ENCODE results near the gene ZNF638.

DNA sequence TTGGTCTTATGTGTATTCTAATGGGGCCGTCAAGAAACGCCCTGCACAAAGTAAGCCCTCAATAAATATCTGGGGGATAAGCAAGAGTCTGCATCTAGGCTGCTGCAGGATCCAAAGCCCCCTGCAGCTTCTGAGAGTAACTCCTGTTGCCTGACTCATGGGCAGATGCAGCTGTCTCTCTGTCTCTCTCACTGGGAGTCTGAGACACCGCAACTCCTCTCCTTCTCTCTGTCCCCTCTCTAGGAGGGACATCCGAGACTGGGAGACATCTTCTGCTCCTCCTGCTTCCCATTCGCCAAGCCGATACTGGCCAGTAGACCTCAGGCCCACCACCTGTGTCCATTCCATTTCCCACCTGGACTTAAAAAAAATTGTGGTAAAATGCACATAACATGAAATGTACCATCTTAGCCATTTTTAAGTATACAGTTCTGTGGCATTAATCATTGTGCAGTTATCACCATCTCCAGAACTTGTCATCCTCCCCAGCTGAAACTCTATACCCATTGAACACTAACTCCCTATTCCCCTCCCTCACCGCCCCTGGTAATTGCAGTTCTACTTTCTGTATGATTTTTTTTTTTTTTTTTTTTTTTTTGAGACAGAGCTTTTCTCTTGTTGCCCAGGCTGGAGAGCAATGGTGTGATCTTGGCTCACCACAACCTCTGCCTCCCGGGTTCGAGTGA lies 141.9 kb downstream of the ZNF638 start:
- TF ChIP-seq NRF1 (IDR thresholded peaks at IDR 0.05; ENCODE audit: low read depth, low read length) (no peak), POLR2AphosphoS5 (IDR thresholded peaks at IDR 0.05; ENCODE audit: low read depth, low read length) (no peak), BCL11A (IDR thresholded peaks at IDR 0.05; ENCODE audit: low read depth in 2 of 2, low read length in 2 of 2) (no peak), EGR1 (IDR thresholded peaks at IDR 0.05; ENCODE audit: borderline replicate concordance, low read depth, low read length) (no peak), SP1 (IDR thresholded peaks at IDR 0.05; ENCODE audit: low read depth, low read length) (no peak), POLR2A (IDR thresholded peaks at IDR 0.05; ENCODE audit: control extremely low read depth in 1 of 2, low read depth in 2 of 2, low read length in 2 of 2) (no peak), RFX5 (IDR thresholded peaks at IDR 0.05; ENCODE audit: borderline replicate concordance, low read depth, low read length) (no peak), HDAC6 (IDR thresholded peaks at IDR 0.05; ENCODE audit: low read depth, low read length) (no peak)
- TF ChIP-seq, protein P1, sequence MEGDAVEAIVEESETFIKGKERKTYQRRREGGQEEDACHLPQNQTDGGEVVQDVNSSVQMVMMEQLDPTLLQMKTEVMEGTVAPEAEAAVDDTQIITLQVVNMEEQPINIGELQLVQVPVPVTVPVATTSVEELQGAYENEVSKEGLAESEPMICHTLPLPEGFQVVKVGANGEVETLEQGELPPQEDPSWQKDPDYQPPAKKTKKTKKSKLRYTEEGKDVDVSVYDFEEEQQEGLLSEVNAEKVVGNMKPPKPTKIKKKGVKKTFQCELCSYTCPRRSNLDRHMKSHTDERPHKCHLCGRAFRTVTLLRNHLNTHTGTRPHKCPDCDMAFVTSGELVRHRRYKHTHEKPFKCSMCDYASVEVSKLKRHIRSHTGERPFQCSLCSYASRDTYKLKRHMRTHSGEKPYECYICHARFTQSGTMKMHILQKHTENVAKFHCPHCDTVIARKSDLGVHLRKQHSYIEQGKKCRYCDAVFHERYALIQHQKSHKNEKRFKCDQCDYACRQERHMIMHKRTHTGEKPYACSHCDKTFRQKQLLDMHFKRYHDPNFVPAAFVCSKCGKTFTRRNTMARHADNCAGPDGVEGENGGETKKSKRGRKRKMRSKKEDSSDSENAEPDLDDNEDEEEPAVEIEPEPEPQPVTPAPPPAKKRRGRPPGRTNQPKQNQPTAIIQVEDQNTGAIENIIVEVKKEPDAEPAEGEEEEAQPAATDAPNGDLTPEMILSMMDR (IDR thresholded peaks at IDR 0.05; ENCODE audit: control extremely low read depth in 1 of 3, insufficient read depth in 1 of 3, low read depth in 1 of 3, low read length in 3 of 3) = no peak

Data from H1 (cell line).